HCT116 (cell line): Measurements from ENCODE around the gene MAP3K3. TPM values are rescaled to one million over a fixed set of nuclear protein-coding genes. Genes with fewer than 3 reads are reported as not detected.

Experiments
- ATAC-seq: fragments of 200-7000 bp; cut with Tn5 transposase; 2 replicates; pipeline ENCODE4 v1.9.1; 2020; ENCODE audit warnings: mild to moderate bottlenecking, moderate library complexity
- BruUV-seq: library from RNA; stranded (reverse); fragments of 400-500 nt; replicated peaks from 2 replicates; lab custom pipeline; 2021; lab: Mats Ljungman, UMichigan
- CTCF ChIA-PET: fragments of 300-600 bp; sonication (Branson Sonifier 250); formaldehyde crosslinking; loops from one replicate; lab custom pipeline; 2021; ENCODE audit warnings: antibody characterized with exemption; lab: Charles Lee
- POLR2A ChIA-PET: fragments of 300-600, 350-600 bp; sonication (Branson Sonifier 250); formaldehyde crosslinking; loops from one replicate; lab custom pipeline; 2021; ENCODE audit warnings: antibody characterized with exemption; lab: Charles Lee
- RAD21 ChIA-PET, 2 experiments: fragments of 300-600 bp; sonication (Branson Sonifier 250); formaldehyde crosslinking; loops; one replicate each; lab custom pipeline; 2023; ENCODE audit warnings: low total read pairs in 2 of 2; ENCODE audit not compliant: uncharacterized antibody in 2 of 2, unreplicated experiment in 2 of 2, low non-redundant PET in 1 of 2; lab: Charles Lee
- DNase-seq: peaks from one replicate; pipeline ENCODE4 v3.0.0-alpha.2; 2010; ENCODE audit warnings: low read depth, low spot score
- H2AFZ ChIP-seq: fragments of 200-600 bp; shearing (Covaris generic), sonication (generic); 2 replicates; pipeline ENCODE4 v1.6.1; 2017; ENCODE audit warnings: low read depth, mixed run types, mixed read lengths, antibody characterized with exemption, low read length; ENCODE audit not compliant: poor library complexity, severe bottlenecking
- H3K27ac ChIP-seq: 2 replicates; pipeline ENCODE4 v1.5.1; 2012; ENCODE audit warnings: low read depth, low read length
- H3K27me3 ChIP-seq: fragments of 200-600 bp; sonication (generic); 2 replicates; pipeline ENCODE4 v1.6.1; 2016; ENCODE audit warnings: mixed run types, low read length, mixed read lengths; ENCODE audit not compliant: insufficient read depth
- H3K36me3 ChIP-seq, 2 experiments: fragments of 200-500 bp in 1 of 2; fragments of 200-600 bp in 1 of 2; sonication (Bioruptor generic) in 1 of 2; sonication (generic) in 1 of 2; 2 replicates each; pipeline versions ENCODE4 v1.5.1 to v1.6.1; 2014 to 2016; ENCODE audit warnings: low read length in 2 of 2, inconsistent platforms in 1 of 2, mixed read lengths in 1 of 2, mixed run types in 1 of 2; ENCODE audit not compliant: insufficient read depth in 2 of 2, control insufficient read depth in 1 of 2
- H3K4me1 ChIP-seq, 2 experiments: fragments of 200-600 bp in 1 of 2; sonication (generic) in 1 of 2; 2 replicates each; pipeline versions ENCODE4 v1.5.1 to v1.6.1; 2012 to 2017; ENCODE audit warnings: low read length in 2 of 2, inconsistent platforms in 1 of 2, mild to moderate bottlenecking in 1 of 2, mixed read lengths in 1 of 2, mixed run types in 1 of 2, moderate library complexity in 1 of 2; ENCODE audit not compliant: insufficient read depth in 2 of 2, control insufficient read depth in 1 of 2
- H3K4me2 ChIP-seq: fragments of 200-600 bp; sonication (generic); 2 replicates; pipeline ENCODE4 v1.6.1; 2017; ENCODE audit warnings: mixed run types, low read length, mixed read lengths
- H3K4me3 ChIP-seq, 2 experiments: fragments of 200-600 bp in 1 of 2; sonication (generic) in 1 of 2; replicated peaks in 1 of 2; 2 replicates each; pipeline ENCODE4 v1.5.1; 2011 to 2016; ENCODE audit warnings: low read length in 2 of 2, control low read depth in 1 of 2, low read depth in 1 of 2, mild to moderate bottlenecking in 1 of 2, mixed read lengths in 1 of 2, mixed run types in 1 of 2
- H3K79me2 ChIP-seq: fragments of 200-600 bp; sonication (generic); 2 replicates; pipeline ENCODE4 v1.6.1; 2017; ENCODE audit warnings: mild to moderate bottlenecking, mixed run types, low read length, moderate library complexity, mixed read lengths; ENCODE audit not compliant: insufficient read depth
- H3K9ac ChIP-seq: fragments of 200-600 bp; sonication (generic); 2 replicates; pipeline ENCODE4 v1.6.1; 2016; ENCODE audit warnings: low read length, mixed read lengths
- H3K9me2 ChIP-seq: fragments of 200-600 bp; sonication (generic), shearing (Covaris generic); 2 replicates; pipeline ENCODE4 v1.6.1; 2017; ENCODE audit warnings: mixed run types, mild to moderate bottlenecking, moderate library complexity; ENCODE audit not compliant: insufficient read depth
- H3K9me3 ChIP-seq, 2 experiments: fragments of 200-500 bp in 1 of 2; fragments of 200-600 bp in 1 of 2; sonication (Bioruptor generic) in 1 of 2; sonication (generic) in 1 of 2; 2 replicates each; pipeline ENCODE4 v1.6.1; 2014 to 2017; ENCODE audit warnings: low read length in 2 of 2, mixed read lengths in 2 of 2, inconsistent platforms in 1 of 2, low read depth in 1 of 2, mild to moderate bottlenecking in 1 of 2, mixed run types in 1 of 2, moderate library complexity in 1 of 2; ENCODE audit not compliant: control insufficient read depth in 1 of 2, insufficient read depth in 1 of 2
- H4K20me1 ChIP-seq: fragments of 200-600 bp; sonication (generic), shearing (Covaris generic); 2 replicates; pipeline ENCODE4 v1.6.1; 2017; ENCODE audit warnings: mixed run types, mild to moderate bottlenecking, moderate library complexity; ENCODE audit not compliant: insufficient read depth
- ELF1 ChIP-seq: IDR thresholded peaks from 2 replicates; pipeline ENCODE4 v1.6.1; 2012; ENCODE audit warnings: low read depth, borderline replicate concordance
- EZH2phosphoT487 ChIP-seq: fragments of 200-600 bp; IDR thresholded peaks from 2 replicates; pipeline ENCODE4 v1.6.1; 2018; ENCODE audit warnings: antibody characterized with exemption, borderline replicate concordance
- FOSL1 ChIP-seq: IDR thresholded peaks from 2 replicates; pipeline ENCODE4 v1.6.1; 2012; ENCODE audit warnings: low read depth
- POLR2A ChIP-seq: IDR thresholded peaks from 2 replicates; pipeline ENCODE4 v1.7.0; 2011; ENCODE audit warnings: borderline replicate concordance; ENCODE audit not compliant: insufficient read depth, insufficient read length; ENCODE audit errors: extremely low read depth
- POLR2AphosphoS5 ChIP-seq: IDR thresholded peaks from 2 replicates; pipeline ENCODE4 v1.6.1; 2011; ENCODE audit warnings: mild to moderate bottlenecking, low read depth, low read length, moderate library complexity
- RAD21 ChIP-seq: IDR thresholded peaks from 2 replicates; pipeline ENCODE4 v1.6.1; 2012; ENCODE audit warnings: low read depth, mild to moderate bottlenecking
- SP1 ChIP-seq: IDR thresholded peaks from 2 replicates; pipeline ENCODE4 v1.6.1; 2012; ENCODE audit warnings: low read depth
- SRF ChIP-seq: IDR thresholded peaks from 2 replicates; pipeline ENCODE4 v1.6.1; 2012; ENCODE audit warnings: low read depth
- ZFX ChIP-seq: fragments of 450-650 bp; IDR thresholded peaks from 2 replicates; pipeline ENCODE4 v1.6.1; 2017
- ZNF274 ChIP-seq: fragments of 200-500 bp; sonication (Bioruptor generic); IDR thresholded peaks from 2 replicates; pipeline ENCODE4 v1.6.1; 2014; ENCODE audit warnings: mild to moderate bottlenecking, low read depth, low read length, inconsistent platforms
- intact Hi-C: fragments of 100-400 bp; cut with micrococcal nuclease; formaldehyde crosslinking; loops from 2 replicates; pipeline ENCODE4 v1.10.0; 2022
- total RNA-seq: library from RNA; stranded (reverse); gene quantifications from one replicate; pipeline ENCODE4 v1.2.1, GENCODE V29; 2021; ENCODE audit not compliant: unreplicated experiment
- TF ChIP-seq, protein P1 (sequence below): IDR thresholded peaks from 2 replicates; pipeline ENCODE4 v1.6.1; 2011; ENCODE audit warnings: mild to moderate bottlenecking, low read length, moderate library complexity; ENCODE audit not compliant: insufficient replicate concordance; ENCODE audit errors: extremely low read depth
- TF ChIP-seq, protein P2 (sequence below): IDR thresholded peaks from 2 replicates; pipeline ENCODE4 v1.6.1; 2012
- TF ChIP-seq, protein P3 (sequence below): IDR thresholded peaks from 2 replicates; pipeline ENCODE4 v1.6.1; 2012; ENCODE audit warnings: low read depth
- TF ChIP-seq, protein P4 (sequence below), 3 experiments: fragments of 200-600 bp in 1 of 3; sonication (generic) in 1 of 3; IDR thresholded peaks in 2 of 3; conservative IDR thresholded peaks in 1 of 3; 2 replicates each; pipeline ENCODE4 v1.5.1; 2012 to 2017; ENCODE audit warnings: low read depth in 2 of 3, low read length in 2 of 3, antibody characterized with exemption in 1 of 3, borderline replicate concordance in 1 of 3, control low read depth in 1 of 3, mild to moderate bottlenecking in 1 of 3, mixed read lengths in 1 of 3, mixed run types in 1 of 3, moderate library complexity in 1 of 3; ENCODE audit not compliant: insufficient read depth in 1 of 3

The MAP3K3 gene
- total RNA-seq, 1 experiment from 2014 or later, result 18.5 TPM

DNA sequence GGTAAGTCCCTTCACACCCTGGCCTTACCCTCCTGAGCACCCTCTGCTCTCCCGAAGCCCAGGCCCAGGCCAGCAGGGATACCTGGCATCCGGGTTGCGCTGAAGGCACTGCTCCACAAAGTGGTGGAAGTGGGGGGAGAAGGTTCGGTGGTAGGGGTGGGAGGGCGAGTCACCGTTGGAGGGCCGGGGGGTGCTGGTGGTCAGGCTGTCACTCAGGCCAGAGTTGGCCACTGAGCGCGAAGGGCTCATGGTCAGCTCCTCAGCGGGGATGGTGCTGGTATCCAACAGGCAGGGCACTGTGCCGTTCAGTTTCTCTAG is 82.0 kb downstream of the MAP3K3 start:
- Histone ChIP-seq H3K79me2 (no peaks in the 10 kb centered on the region), H3K4me3 (no peak overlapping the region), H2AFZ (no peak overlapping the region), H3K9ac (no peak overlapping the region), H3K27ac (no peak overlapping the region), H3K9me2 (no peaks in the 10 kb centered on the region), H3K27me3 (no peaks in the 10 kb centered on the region), H3K4me2 (no peak overlapping the region), H3K9me3 (no peaks in the 10 kb centered on the region), H4K20me1 (no peaks in the 10 kb centered on the region), H3K4me1 (peaks cover 5 to 11% of the 10 kb centered on the region in 2 experiments; a peak in 3 of 4 replicates), H3K36me3 (peaks cover 0 to 7% of the 10 kb centered on the region in 2 experiments; a peak in 1 of 4 replicates)
- no peak for ATAC-seq
- ChIA-PET CTCF (no interaction called here), POLR2A (no interaction called here), RAD21 (no interaction called here)
- BruUV-seq, result no TSS peak
- intact Hi-C loops, result no loop called here
- no peak for TF ChIP-seq RAD21
- no peak for TF ChIP-seq EZH2phosphoT487
- no peak for TF ChIP-seq SRF
- no peak for TF ChIP-seq ZFX
- DNase-seq, result no peak

- Histone ChIP-seq H3K9ac (no peak overlapping the region), H3K9me2 (no peaks in the 10 kb centered on the region), H2AFZ (no peak overlapping the region), H3K27ac (no peak overlapping the region), H3K27me3 (no peaks in the 10 kb centered on the region), H3K79me2 (no peaks in the 10 kb centered on the region), H3K4me2 (no peak overlapping the region), H3K36me3 (peaks cover 0 to 11% of the 10 kb centered on the region in 2 experiments; a peak in 1 of 4 replicates), H3K4me1 (peaks cover 5 to 8% of the 10 kb centered on the region in 2 experiments; a peak in 3 of 4 replicates), H3K4me3 (no peak overlapping the region), H4K20me1 (no peaks in the 10 kb centered on the region), H3K9me3 (no peaks in the 10 kb centered on the region)
- DNase-seq (no peak), ATAC-seq (no peak)
- intact Hi-C loops, result no loop called here
- POLR2A ChIA-PET, result no interaction called here
- RAD21 ChIA-PET, result no interaction called here
- no TSS peak for BruUV-seq
- CTCF ChIA-PET, result no interaction called here
- TF ChIP-seq, protein P1, sequence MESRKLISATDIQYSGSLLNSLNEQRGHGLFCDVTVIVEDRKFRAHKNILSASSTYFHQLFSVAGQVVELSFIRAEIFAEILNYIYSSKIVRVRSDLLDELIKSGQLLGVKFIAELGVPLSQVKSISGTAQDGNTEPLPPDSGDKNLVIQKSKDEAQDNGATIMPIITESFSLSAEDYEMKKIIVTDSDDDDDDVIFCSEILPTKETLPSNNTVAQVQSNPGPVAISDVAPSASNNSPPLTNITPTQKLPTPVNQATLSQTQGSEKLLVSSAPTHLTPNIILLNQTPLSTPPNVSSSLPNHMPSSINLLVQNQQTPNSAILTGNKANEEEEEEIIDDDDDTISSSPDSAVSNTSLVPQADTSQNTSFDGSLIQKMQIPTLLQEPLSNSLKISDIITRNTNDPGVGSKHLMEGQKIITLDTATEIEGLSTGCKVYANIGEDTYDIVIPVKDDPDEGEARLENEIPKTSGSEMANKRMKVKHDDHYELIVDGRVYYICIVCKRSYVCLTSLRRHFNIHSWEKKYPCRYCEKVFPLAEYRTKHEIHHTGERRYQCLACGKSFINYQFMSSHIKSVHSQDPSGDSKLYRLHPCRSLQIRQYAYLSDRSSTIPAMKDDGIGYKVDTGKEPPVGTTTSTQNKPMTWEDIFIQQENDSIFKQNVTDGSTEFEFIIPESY, result no peak
- no peak for TF ChIP-seq POLR2A
- no peak for TF ChIP-seq FOSL1
- TF ChIP-seq, protein P2, sequence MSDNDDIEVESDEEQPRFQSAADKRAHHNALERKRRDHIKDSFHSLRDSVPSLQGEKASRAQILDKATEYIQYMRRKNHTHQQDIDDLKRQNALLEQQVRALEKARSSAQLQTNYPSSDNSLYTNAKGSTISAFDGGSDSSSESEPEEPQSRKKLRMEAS, result no peak
- no peak for TF ChIP-seq RAD21
- TF ChIP-seq ZNF274, result no peak
- TF ChIP-seq SP1, result no peak
- TF ChIP-seq ELF1, result no peak
- TF ChIP-seq, protein P3, sequence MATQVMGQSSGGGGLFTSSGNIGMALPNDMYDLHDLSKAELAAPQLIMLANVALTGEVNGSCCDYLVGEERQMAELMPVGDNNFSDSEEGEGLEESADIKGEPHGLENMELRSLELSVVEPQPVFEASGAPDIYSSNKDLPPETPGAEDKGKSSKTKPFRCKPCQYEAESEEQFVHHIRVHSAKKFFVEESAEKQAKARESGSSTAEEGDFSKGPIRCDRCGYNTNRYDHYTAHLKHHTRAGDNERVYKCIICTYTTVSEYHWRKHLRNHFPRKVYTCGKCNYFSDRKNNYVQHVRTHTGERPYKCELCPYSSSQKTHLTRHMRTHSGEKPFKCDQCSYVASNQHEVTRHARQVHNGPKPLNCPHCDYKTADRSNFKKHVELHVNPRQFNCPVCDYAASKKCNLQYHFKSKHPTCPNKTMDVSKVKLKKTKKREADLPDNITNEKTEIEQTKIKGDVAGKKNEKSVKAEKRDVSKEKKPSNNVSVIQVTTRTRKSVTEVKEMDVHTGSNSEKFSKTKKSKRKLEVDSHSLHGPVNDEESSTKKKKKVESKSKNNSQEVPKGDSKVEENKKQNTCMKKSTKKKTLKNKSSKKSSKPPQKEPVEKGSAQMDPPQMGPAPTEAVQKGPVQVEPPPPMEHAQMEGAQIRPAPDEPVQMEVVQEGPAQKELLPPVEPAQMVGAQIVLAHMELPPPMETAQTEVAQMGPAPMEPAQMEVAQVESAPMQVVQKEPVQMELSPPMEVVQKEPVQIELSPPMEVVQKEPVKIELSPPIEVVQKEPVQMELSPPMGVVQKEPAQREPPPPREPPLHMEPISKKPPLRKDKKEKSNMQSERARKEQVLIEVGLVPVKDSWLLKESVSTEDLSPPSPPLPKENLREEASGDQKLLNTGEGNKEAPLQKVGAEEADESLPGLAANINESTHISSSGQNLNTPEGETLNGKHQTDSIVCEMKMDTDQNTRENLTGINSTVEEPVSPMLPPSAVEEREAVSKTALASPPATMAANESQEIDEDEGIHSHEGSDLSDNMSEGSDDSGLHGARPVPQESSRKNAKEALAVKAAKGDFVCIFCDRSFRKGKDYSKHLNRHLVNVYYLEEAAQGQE, result no peak
- TF ChIP-seq POLR2AphosphoS5, result no peak
- TF ChIP-seq, protein P4, sequence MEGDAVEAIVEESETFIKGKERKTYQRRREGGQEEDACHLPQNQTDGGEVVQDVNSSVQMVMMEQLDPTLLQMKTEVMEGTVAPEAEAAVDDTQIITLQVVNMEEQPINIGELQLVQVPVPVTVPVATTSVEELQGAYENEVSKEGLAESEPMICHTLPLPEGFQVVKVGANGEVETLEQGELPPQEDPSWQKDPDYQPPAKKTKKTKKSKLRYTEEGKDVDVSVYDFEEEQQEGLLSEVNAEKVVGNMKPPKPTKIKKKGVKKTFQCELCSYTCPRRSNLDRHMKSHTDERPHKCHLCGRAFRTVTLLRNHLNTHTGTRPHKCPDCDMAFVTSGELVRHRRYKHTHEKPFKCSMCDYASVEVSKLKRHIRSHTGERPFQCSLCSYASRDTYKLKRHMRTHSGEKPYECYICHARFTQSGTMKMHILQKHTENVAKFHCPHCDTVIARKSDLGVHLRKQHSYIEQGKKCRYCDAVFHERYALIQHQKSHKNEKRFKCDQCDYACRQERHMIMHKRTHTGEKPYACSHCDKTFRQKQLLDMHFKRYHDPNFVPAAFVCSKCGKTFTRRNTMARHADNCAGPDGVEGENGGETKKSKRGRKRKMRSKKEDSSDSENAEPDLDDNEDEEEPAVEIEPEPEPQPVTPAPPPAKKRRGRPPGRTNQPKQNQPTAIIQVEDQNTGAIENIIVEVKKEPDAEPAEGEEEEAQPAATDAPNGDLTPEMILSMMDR (IDR thresholded peaks at IDR 0.05 in 2 of 3, conservative IDR thresholded peaks at IDR 0.05 in 1 of 3; ENCODE audit: borderline replicate concordance in 1 of 3, insufficient read depth in 1 of 3, low read depth in 2 of 3, low read length in 2 of 3), result no peak
Measured at GRCh38 chr17:63704836-63705235, 82.6 kb downstream of the MAP3K3 start.
